ENCODE results near the gene ACTR5.

The ACTR5 gene

DNA sequence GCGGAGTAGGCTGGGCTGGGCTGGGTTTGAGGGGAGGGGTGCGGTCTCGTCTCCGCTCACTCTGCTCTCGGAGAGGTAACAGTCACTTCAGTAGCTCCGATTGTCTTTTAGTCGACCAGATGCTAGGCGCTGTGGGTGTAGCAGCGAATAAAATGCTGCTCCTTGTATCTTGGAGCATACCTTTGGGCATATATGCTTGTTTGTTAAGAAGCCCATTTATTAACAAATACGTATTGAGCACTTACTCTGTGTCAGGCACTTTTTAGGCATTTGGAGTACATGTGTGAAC lies 545 bp downstream of the ACTR5 start:
- Histone ChIP-seq H3K36me3 (ENCODE audit: control insufficient read depth, insufficient read depth, low read length) (no peaks in the 10 kb centered on the region), H3K27me3 (ENCODE audit: control insufficient read depth, insufficient read depth, low read length) (no peaks in the 10 kb centered on the region; the same call in 1 of the 2 replicates), H3K27ac (ENCODE audit: low read length) (no peak overlapping the region), H3K4me1 (ENCODE audit: control insufficient read depth, insufficient read depth, low read length) (peaks cover 6% of the 10 kb centered on the region), H3K9me3 (ENCODE audit: control insufficient read depth, insufficient read depth, low read length) (no peaks in the 10 kb centered on the region), H3K4me3 (ENCODE audit: low read length) (peak overlapping the region; percentile 99; the same call in 1 of the 2 replicates)
- DNase-seq (ENCODE audit: low read depth, low spot score): no peak
- WGBS (ENCODE audit: insufficient coverage, insufficient read length): no CpG with 5 or more reads among the region's 10 CpGs

DNA sequence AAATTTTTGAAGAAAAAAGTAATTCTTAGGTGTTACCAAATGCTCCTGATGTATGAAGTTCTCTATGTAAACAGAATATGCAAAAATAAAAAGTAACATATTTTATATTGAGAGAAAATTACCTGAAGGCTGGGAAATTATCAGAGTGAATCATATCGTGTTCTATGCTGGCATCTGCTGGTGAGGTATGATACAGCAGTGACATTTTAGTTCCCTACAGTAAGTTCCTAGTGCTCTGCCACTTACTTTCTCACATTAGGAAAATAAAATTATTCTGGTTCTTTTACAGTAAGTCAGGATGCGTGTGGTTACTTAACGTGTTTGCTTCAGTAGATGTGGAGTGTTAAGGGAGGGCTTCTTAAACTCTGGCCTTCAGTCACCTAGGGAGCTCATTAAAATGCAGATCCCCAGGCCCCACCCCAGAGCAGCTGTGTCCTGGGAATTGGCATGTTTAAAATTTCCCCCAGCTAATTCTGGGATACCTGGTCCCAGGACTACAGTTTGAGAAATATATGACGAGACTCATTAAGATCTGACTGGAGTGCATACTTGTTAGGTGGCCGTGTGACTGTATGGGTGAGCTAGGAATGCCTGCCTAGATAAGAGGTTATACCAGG lies 3.2 kb downstream of the ACTR5 start:
- WGBS (ENCODE audit: insufficient coverage, insufficient read length): no CpG with 5 or more reads among the region's 5 CpGs
- peaks cover 6% of the 10 kb centered on the region for H3K4me1 ChIP-seq (ENCODE audit: control insufficient read depth, insufficient read depth, low read length)
- H3K36me3 ChIP-seq (ENCODE audit: control insufficient read depth, insufficient read depth, low read length): peaks cover 10% of the 10 kb centered on the region

DNA sequence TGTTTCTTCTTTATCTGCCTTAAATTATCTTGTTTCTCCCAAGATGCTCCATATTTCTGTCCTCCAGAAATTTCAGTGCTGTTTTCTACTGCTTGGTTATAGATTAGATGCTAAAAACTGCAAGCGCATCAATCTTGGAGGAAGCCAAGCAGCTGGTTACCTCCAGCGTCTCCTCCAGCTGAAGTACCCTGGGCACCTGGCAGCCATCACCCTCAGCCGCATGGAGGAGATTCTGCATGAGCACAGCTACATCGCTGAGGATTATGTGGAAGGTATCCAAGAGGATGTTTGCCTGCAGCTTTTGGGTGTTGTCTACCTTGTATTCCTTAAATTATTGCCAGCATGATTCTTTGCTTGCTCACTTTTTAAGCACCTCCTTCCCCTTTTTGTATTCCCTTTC lies 3.8 kb downstream of the ACTR5 start:
- no peak for DNase-seq (ENCODE audit: low read depth, low spot score)
- no peak overlapping the region for H3K4me3 ChIP-seq (ENCODE audit: low read length)
- no peaks in the 10 kb centered on the region for H3K9me3 ChIP-seq (ENCODE audit: control insufficient read depth, insufficient read depth, low read length)
- H3K27me3 ChIP-seq (ENCODE audit: control insufficient read depth, insufficient read depth, low read length): no peaks in the 10 kb centered on the region; the same call in 1 of the 2 replicates
- peaks cover 11% of the 10 kb centered on the region for H3K36me3 ChIP-seq (ENCODE audit: control insufficient read depth, insufficient read depth, low read length)
- no peak overlapping the region for H3K27ac ChIP-seq (ENCODE audit: low read length)
- H3K4me1 ChIP-seq (ENCODE audit: control insufficient read depth, insufficient read depth, low read length): peaks cover 6% of the 10 kb centered on the region
- no CpG with 5 or more reads among the region's 4 CpGs for WGBS (ENCODE audit: insufficient coverage, insufficient read length)

More for the DNA sequence above, 3.2 kb downstream of the ACTR5 start:
- Histone ChIP-seq H3K27ac (ENCODE audit: low read length) (no peak overlapping the region), H3K27me3 (ENCODE audit: control insufficient read depth, insufficient read depth, low read length) (no peaks in the 10 kb centered on the region; the same call in 1 of the 2 replicates), H3K4me3 (ENCODE audit: low read length) (no peak overlapping the region), H3K9me3 (ENCODE audit: control insufficient read depth, insufficient read depth, low read length) (no peaks in the 10 kb centered on the region)
- DNase-seq (ENCODE audit: low read depth, low spot score): no peak

DNA sequence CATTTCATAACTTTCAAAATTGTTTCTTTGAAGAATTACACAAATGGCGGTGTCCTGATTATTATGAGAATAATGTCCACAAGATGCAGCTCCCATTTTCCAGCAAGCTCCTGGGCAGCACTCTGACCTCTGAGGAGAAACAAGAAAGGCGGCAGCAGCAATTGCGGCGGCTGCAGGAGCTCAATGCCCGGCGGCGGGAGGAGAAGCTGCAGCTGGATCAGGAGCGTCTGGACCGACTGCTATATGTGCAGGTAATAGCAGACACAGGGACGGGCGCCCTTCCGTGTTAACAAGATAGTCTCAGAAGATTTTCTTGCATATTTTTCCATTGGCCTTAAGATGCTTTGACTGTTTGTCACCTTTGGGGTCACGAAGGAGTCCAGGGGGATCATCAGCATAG lies 6.7 kb downstream of the ACTR5 start:
- Histone ChIP-seq H3K36me3 (ENCODE audit: control insufficient read depth, insufficient read depth, low read length) (peaks cover 11% of the 10 kb centered on the region), H3K27me3 (ENCODE audit: control insufficient read depth, insufficient read depth, low read length) (no peaks in the 10 kb centered on the region), H3K4me3 (ENCODE audit: low read length) (no peak overlapping the region), H3K4me1 (ENCODE audit: control insufficient read depth, insufficient read depth, low read length) (no peaks in the 10 kb centered on the region), H3K9me3 (ENCODE audit: control insufficient read depth, insufficient read depth, low read length) (no peaks in the 10 kb centered on the region), H3K27ac (ENCODE audit: low read length) (no peak overlapping the region)
- DNase-seq (ENCODE audit: low read depth, low spot score): no peak
- no CpG with 5 or more reads among the region's 13 CpGs for WGBS (ENCODE audit: insufficient coverage, insufficient read length)

DNA sequence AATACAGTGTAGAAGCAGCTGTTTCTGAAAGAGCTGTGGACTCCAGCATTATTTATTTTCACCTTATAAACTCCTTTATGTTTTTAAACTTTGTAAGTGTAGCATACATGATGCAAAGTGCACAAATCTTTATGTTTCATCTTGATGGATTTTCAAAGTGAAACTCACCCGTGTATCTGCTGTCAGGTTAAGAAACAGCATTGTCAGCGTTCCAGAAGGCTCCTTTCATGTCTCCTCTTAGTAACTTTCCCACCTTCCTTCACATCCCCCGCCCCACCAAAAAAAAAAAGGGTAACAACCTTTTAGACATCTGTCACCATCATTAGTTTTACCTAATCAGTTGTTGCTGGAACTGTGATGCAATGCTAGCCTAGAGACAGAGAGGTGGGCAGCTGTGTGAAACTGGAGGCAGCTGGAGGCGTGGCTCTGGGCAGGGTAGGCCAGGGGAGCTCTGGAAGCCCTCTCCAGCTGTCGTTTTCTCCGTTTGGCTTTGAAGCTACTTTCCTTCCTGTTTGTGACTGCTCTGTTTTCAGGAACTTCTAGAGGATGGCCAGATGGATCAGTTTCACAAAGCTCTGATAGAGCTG lies 7.2 kb downstream of the ACTR5 start:
- no peak overlapping the region for H3K27ac ChIP-seq (ENCODE audit: low read length)
- DNase-seq (ENCODE audit: low read depth, low spot score): no peak
- no peaks in the 10 kb centered on the region for H3K4me1 ChIP-seq (ENCODE audit: control insufficient read depth, insufficient read depth, low read length)
- H3K9me3 ChIP-seq (ENCODE audit: control insufficient read depth, insufficient read depth, low read length): no peaks in the 10 kb centered on the region
- WGBS (ENCODE audit: insufficient coverage, insufficient read length): no CpG with 5 or more reads among the region's 6 CpGs
- H3K36me3 ChIP-seq (ENCODE audit: control insufficient read depth, insufficient read depth, low read length): peaks cover 13% of the 10 kb centered on the region
- no peak overlapping the region for H3K4me3 ChIP-seq (ENCODE audit: low read length)
- no peaks in the 10 kb centered on the region for H3K27me3 ChIP-seq (ENCODE audit: control insufficient read depth, insufficient read depth, low read length)

DNA sequence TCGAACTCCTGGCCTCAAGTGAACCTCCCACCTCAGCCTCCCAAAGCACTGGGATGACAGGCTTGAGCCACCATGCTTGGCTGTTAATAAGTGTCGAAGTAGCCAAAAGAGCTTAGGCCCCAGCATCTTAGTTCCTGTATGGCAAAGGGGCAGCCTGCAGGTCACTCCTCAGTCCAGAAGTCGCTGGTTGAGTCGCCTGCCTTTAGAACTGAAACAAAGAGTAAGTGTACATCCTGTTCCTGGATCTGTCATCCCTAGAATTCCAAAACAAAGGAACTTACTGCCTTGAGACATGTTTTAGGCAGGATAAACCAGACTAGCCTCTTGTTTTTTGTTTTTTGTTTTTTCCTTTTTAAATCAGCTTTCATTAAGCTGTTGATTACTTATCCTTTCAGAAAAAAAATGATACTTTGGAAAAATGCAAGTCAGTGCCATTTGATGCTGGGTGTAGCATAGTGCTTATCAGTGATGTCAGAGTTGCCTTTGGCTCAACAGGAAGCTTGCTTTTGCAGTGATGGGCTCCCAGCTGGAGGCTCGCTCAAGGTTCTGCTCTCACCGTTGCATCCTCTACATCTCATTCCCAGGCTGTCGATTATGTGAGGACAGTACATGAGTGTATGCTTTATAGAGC lies 9.0 kb downstream of the ACTR5 start:
- no peak overlapping the region for H3K4me3 ChIP-seq (ENCODE audit: low read length)
- H3K27ac ChIP-seq (ENCODE audit: low read length): no peak overlapping the region
- no peak for DNase-seq (ENCODE audit: low read depth, low spot score)
- no CpG with 5 or more reads among the region's 7 CpGs for WGBS (ENCODE audit: insufficient coverage, insufficient read length)
- H3K4me1 ChIP-seq (ENCODE audit: control insufficient read depth, insufficient read depth, low read length): no peaks in the 10 kb centered on the region
- H3K27me3 ChIP-seq (ENCODE audit: control insufficient read depth, insufficient read depth, low read length): no peaks in the 10 kb centered on the region
- no peaks in the 10 kb centered on the region for H3K9me3 ChIP-seq (ENCODE audit: control insufficient read depth, insufficient read depth, low read length)
- H3K36me3 ChIP-seq (ENCODE audit: control insufficient read depth, insufficient read depth, low read length): peaks cover 14% of the 10 kb centered on the region

DNA sequence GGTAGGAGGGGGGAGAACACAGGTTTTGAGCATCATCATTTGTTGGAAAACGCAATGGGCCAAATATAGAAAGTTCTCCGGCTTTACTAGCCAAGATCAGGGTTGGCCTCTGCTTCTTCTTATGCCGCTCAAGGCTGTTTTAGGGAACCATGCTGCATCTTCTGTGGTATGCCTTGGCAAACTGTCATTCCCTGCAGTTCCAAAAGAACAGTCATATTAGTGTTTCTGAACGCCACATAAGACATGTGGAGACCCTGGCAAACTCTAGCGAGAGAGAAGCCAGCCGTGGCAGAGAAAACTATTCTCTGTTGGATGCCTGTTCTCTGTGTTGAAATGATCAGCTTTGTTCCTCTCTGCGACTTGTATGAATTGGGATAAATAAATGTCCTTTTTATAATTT lies 10.8 kb downstream of the ACTR5 start:
- WGBS (ENCODE audit: insufficient coverage, insufficient read length): no CpG with 5 or more reads among the region's 7 CpGs

DNA sequence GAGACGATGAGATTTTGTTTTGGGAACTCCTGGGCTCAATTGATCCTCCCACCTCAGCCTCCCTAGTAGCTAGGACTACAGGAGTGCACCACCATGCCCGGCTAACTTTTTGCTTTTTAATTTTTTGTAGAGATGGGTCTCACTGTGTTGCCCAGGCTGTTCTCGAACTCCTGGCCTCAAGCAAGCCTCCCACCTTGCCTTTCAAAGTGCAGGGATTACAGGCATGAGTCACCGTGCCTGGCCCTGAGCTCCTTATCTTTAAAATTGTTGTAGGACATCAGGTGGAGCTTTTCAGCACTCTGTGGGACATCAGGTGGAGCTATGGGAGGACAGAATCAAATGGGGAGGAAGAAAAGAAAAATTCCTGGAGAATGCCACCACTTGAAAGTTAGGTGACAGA lies 12.7 kb downstream of the ACTR5 start:
- no peak for DNase-seq (ENCODE audit: low read depth, low spot score)
- H3K4me1 ChIP-seq (ENCODE audit: control insufficient read depth, insufficient read depth, low read length): no peaks in the 10 kb centered on the region
- H3K27me3 ChIP-seq (ENCODE audit: control insufficient read depth, insufficient read depth, low read length): no peaks in the 10 kb centered on the region
- no peak overlapping the region for H3K27ac ChIP-seq (ENCODE audit: low read length)
- H3K9me3 ChIP-seq (ENCODE audit: control insufficient read depth, insufficient read depth, low read length): no peaks in the 10 kb centered on the region
- no peak overlapping the region for H3K4me3 ChIP-seq (ENCODE audit: low read length)
- no CpG with 5 or more reads among the region's 4 CpGs for WGBS (ENCODE audit: insufficient coverage, insufficient read length)
- H3K36me3 ChIP-seq (ENCODE audit: control insufficient read depth, insufficient read depth, low read length): peaks cover 11% of the 10 kb centered on the region

More for the DNA sequence above, 10.8 kb downstream of the ACTR5 start:
- no peaks in the 10 kb centered on the region for H3K27me3 ChIP-seq (ENCODE audit: control insufficient read depth, insufficient read depth, low read length)
- H3K9me3 ChIP-seq (ENCODE audit: control insufficient read depth, insufficient read depth, low read length): no peaks in the 10 kb centered on the region
- H3K4me1 ChIP-seq (ENCODE audit: control insufficient read depth, insufficient read depth, low read length): no peaks in the 10 kb centered on the region
- H3K27ac ChIP-seq (ENCODE audit: low read length): no peak overlapping the region
- peaks cover 18% of the 10 kb centered on the region for H3K36me3 ChIP-seq (ENCODE audit: control insufficient read depth, insufficient read depth, low read length)
- DNase-seq (ENCODE audit: low read depth, low spot score): no peak
- H3K4me3 ChIP-seq (ENCODE audit: low read length): no peak overlapping the region

DNA sequence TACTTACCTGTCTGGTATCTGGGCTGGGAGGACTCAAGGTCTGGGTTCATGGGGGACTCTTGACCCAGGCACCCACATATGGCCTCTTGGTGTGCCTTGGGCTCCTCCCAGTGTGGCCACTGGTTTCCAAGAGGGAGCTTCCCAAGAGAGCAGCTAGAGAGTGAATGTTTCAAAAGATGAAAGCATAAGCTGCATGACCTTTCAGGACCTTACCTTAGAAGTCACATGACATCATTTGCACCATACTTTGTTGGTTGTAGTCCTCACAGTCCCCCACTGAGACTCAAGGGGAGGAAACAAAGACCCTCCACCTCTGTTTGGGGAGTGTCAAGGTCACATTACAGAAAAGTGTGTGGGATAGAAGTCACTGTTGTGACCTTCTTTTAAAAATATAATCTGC lies 13.9 kb downstream of the ACTR5 start:
- no peaks in the 10 kb centered on the region for H3K27me3 ChIP-seq (ENCODE audit: control insufficient read depth, insufficient read depth, low read length)
- H3K27ac ChIP-seq (ENCODE audit: low read length): no peak overlapping the region
- H3K9me3 ChIP-seq (ENCODE audit: control insufficient read depth, insufficient read depth, low read length): no peaks in the 10 kb centered on the region
- no peak for DNase-seq (ENCODE audit: low read depth, low spot score)
- no peaks in the 10 kb centered on the region for H3K4me1 ChIP-seq (ENCODE audit: control insufficient read depth, insufficient read depth, low read length)
- H3K36me3 ChIP-seq (ENCODE audit: control insufficient read depth, insufficient read depth, low read length): peaks cover 7% of the 10 kb centered on the region; the same call in 1 of the 2 replicates
- H3K4me3 ChIP-seq (ENCODE audit: low read length): no peak overlapping the region

DNA sequence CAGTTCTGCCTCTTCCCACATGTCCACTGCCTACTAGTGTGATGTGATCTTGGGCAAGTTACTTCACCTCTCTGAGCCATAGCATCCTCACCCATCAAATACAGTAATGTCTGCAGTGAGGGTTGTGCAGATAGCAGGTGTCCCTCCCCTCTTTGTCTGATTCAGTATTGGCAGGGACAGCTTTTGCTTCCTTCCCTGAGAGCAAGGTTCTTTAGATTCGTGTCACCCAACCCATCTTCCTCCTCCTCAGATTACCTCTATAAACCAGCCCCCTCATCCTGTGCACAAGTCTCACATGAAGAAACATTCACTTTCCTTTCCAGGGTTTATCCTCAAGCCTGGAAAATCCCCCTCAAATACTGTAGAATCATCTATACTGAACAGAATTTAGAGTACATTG lies 15.4 kb downstream of the ACTR5 start:
- Histone ChIP-seq H3K36me3 (ENCODE audit: control insufficient read depth, insufficient read depth, low read length) (peaks cover 16% of the 10 kb centered on the region; the same call in 1 of the 2 replicates), H3K4me3 (ENCODE audit: low read length) (no peak overlapping the region), H3K4me1 (ENCODE audit: control insufficient read depth, insufficient read depth, low read length) (no peaks in the 10 kb centered on the region), H3K27ac (ENCODE audit: low read length) (no peak overlapping the region), H3K9me3 (ENCODE audit: control insufficient read depth, insufficient read depth, low read length) (no peaks in the 10 kb centered on the region), H3K27me3 (ENCODE audit: control insufficient read depth, insufficient read depth, low read length) (no peaks in the 10 kb centered on the region)
- WGBS (ENCODE audit: insufficient coverage, insufficient read length): no CpG with 5 or more reads among the region's 1 CpG
- no peak for DNase-seq (ENCODE audit: low read depth, low spot score)
